PFSK-1 (cell line): Measurements from ENCODE around the gene TMEM115.

Source experiments
- POLR2AphosphoS5 ChIP-seq: IDR thresholded peaks from 2 replicates; pipeline ENCODE4 v1.6.1; 2012; ENCODE audit warnings: low read depth, mild to moderate bottlenecking, control low read depth, low read length, moderate library complexity
- SIN3A ChIP-seq: IDR thresholded peaks from 2 replicates; pipeline ENCODE4 v1.6.1; 2012; ENCODE audit warnings: mild to moderate bottlenecking, low read length, moderate library complexity, borderline replicate concordance; ENCODE audit not compliant: insufficient read depth
- TF ChIP-seq, protein P1 (sequence below), 2 experiments: IDR thresholded peaks; 2 replicates each; pipeline versions ENCODE4 v1.6.1 to v1.8.0; 2011 to 2012; ENCODE audit warnings: low read depth in 2 of 2, low read length in 2 of 2, control low read depth in 1 of 2, inconsistent platforms in 1 of 2, mild to moderate bottlenecking in 1 of 2, moderate library complexity in 1 of 2; ENCODE audit not compliant: insufficient read depth in 1 of 2

DNA sequence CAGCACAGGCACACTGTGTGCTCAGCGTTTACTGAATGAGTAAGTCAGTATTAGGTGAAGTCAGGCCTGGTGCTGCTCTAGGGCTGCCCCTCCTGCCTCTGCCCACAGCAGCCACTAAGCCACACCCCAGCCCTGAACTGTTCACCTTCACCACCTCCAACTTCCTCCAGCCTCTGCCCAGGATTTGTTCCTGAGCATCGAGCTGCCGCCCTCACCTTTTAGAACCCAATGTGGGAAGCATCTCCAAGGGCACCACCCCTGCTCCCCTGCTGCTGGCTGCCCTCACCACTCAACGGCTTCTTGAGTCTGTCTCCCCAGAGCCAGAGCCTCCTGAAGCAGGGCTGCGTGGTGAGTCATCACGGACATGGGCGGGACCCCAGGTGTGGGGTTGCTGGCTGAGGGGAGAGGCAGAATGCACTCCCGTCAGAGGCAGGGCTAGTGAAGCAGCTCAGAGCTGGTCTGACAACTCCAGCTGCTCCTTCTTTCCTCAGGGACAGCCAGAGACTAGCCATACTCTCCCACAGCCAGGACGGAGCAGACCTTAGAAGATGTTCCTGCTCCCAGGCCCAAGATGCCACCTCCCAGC, 42.6 kb downstream of the TMEM115 start:
- TF ChIP-seq, protein P1, sequence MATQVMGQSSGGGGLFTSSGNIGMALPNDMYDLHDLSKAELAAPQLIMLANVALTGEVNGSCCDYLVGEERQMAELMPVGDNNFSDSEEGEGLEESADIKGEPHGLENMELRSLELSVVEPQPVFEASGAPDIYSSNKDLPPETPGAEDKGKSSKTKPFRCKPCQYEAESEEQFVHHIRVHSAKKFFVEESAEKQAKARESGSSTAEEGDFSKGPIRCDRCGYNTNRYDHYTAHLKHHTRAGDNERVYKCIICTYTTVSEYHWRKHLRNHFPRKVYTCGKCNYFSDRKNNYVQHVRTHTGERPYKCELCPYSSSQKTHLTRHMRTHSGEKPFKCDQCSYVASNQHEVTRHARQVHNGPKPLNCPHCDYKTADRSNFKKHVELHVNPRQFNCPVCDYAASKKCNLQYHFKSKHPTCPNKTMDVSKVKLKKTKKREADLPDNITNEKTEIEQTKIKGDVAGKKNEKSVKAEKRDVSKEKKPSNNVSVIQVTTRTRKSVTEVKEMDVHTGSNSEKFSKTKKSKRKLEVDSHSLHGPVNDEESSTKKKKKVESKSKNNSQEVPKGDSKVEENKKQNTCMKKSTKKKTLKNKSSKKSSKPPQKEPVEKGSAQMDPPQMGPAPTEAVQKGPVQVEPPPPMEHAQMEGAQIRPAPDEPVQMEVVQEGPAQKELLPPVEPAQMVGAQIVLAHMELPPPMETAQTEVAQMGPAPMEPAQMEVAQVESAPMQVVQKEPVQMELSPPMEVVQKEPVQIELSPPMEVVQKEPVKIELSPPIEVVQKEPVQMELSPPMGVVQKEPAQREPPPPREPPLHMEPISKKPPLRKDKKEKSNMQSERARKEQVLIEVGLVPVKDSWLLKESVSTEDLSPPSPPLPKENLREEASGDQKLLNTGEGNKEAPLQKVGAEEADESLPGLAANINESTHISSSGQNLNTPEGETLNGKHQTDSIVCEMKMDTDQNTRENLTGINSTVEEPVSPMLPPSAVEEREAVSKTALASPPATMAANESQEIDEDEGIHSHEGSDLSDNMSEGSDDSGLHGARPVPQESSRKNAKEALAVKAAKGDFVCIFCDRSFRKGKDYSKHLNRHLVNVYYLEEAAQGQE (IDR thresholded peaks at IDR 0.05; ENCODE audit: insufficient read depth in 1 of 2, low read depth in 2 of 2, low read length in 2 of 2) = no peak
- no peak for TF ChIP-seq POLR2AphosphoS5
- TF ChIP-seq SIN3A = no peak
